Ishikawa (cell line): ENCODE measurements around the gene PHF14.

Experiments used
- CEBPB ChIP-seq: IDR thresholded peaks from 2 replicates; pipeline ENCODE4 v1.6.1; 2012
- CREB1 ChIP-seq: IDR thresholded peaks from 2 replicates; pipeline ENCODE4 v1.6.1; 2012; ENCODE audit warnings: low read depth
- EGR1 ChIP-seq: IDR thresholded peaks from 2 replicates; pipeline ENCODE4 v1.6.1; 2012
- EP300 ChIP-seq: IDR thresholded peaks from 2 replicates; pipeline ENCODE4 v1.6.1; 2012; ENCODE audit warnings: borderline replicate concordance
- FOXM1 ChIP-seq: IDR thresholded peaks from 2 replicates; pipeline ENCODE4 v1.6.1; 2012; ENCODE audit warnings: low read depth, borderline replicate concordance
- NFIC ChIP-seq: IDR thresholded peaks from 2 replicates; pipeline ENCODE4 v1.6.1; 2012
- RAD21 ChIP-seq: IDR thresholded peaks from 2 replicates; pipeline ENCODE4 v1.6.1; 2012; ENCODE audit warnings: low read depth
- TAF1 ChIP-seq: IDR thresholded peaks from 2 replicates; pipeline ENCODE4 v1.6.1; 2012; ENCODE audit warnings: low read depth, mild to moderate bottlenecking
- TCF12 ChIP-seq: IDR thresholded peaks from 2 replicates; pipeline ENCODE4 v1.6.1; 2012; ENCODE audit warnings: low read depth
- TEAD4 ChIP-seq: IDR thresholded peaks from 2 replicates; pipeline ENCODE4 v1.6.1; 2012
- YY1 ChIP-seq: IDR thresholded peaks from 2 replicates; pipeline ENCODE4 v1.6.1; 2012; ENCODE audit warnings: low read depth
- ZBTB7A ChIP-seq: IDR thresholded peaks from 2 replicates; pipeline ENCODE4 v1.6.1; 2012; ENCODE audit warnings: low read depth
- TF ChIP-seq, protein P1 (sequence below): IDR thresholded peaks from 2 replicates; pipeline ENCODE4 v1.6.1; 2012; ENCODE audit warnings: low read depth, mild to moderate bottlenecking
- TF ChIP-seq, protein P2 (sequence below): IDR thresholded peaks from 2 replicates; pipeline ENCODE4 v1.6.1; 2012
- TF ChIP-seq, protein P3 (sequence below): IDR thresholded peaks from 2 replicates; pipeline ENCODE4 v1.6.1; 2012

The PHF14 gene, protein sequence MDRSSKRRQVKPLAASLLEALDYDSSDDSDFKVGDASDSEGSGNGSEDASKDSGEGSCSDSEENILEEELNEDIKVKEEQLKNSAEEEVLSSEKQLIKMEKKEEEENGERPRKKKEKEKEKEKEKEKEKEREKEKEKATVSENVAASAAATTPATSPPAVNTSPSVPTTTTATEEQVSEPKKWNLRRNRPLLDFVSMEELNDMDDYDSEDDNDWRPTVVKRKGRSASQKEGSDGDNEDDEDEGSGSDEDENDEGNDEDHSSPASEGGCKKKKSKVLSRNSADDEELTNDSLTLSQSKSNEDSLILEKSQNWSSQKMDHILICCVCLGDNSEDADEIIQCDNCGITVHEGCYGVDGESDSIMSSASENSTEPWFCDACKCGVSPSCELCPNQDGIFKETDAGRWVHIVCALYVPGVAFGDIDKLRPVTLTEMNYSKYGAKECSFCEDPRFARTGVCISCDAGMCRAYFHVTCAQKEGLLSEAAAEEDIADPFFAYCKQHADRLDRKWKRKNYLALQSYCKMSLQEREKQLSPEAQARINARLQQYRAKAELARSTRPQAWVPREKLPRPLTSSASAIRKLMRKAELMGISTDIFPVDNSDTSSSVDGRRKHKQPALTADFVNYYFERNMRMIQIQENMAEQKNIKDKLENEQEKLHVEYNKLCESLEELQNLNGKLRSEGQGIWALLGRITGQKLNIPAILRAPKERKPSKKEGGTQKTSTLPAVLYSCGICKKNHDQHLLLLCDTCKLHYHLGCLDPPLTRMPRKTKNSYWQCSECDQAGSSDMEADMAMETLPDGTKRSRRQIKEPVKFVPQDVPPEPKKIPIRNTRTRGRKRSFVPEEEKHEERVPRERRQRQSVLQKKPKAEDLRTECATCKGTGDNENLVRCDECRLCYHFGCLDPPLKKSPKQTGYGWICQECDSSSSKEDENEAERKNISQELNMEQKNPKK

DNA sequence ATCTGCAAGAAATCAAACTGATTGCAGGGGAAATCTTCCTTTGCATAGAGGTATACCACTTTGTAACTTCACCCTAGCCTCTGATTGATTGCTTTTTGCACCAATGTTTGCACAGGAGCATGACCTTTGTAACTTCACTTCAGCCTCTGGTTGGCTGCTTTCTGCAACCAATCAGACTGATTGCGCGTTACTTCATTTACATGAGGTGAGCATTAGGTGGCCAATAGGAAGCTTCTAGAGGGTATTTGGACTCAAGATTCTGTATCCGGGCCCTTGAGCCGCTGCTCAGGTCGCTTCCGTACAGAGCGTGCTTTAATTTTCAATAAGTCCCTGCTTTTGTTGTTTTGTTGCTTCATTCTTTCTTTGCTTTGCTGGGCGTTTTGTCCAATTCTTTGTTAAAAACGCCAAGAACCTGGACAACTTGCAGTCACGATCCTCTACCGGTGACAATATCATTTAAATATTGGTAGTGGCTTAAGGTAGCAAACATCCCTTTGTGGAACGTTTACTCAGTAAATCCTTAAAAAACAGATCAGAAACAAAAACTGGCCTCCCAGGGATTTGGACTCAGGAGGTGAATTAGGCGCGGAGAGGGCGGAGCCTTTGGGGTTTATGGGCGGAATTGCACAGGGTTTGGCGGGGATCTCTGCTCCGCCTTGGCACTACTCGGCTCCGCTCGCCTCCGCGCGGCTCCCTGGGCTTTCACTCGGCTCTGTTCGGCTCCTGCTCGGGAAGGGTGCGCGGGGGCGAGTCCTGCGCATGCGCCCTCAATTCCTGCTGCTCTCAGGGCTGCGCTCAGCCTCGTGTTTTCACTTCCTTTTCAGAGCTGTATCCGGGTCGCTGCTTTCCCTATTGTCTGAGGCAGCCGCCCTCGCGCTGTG lies at the start of gene PHF14:
TSS of gene PHF14 (plus strand) at position 812 of the 881 bp plus-strand sequence. CDS start 452 bp downstream, outside the sequence.
- TF ChIP-seq ZBTB7A (no peak), CREB1 (peak; percentile 25), YY1 (no peak), CEBPB (no peak), TAF1 (peak; percentile 76), RAD21 (no peak), TCF12 (no peak), NFIC (no peak), EGR1 (peak; percentile 97), TEAD4 (no peak), FOXM1 (peak; percentile 48; the same call in 1 of the 2 replicates), EP300 (no peak)
- TF ChIP-seq, protein P1, sequence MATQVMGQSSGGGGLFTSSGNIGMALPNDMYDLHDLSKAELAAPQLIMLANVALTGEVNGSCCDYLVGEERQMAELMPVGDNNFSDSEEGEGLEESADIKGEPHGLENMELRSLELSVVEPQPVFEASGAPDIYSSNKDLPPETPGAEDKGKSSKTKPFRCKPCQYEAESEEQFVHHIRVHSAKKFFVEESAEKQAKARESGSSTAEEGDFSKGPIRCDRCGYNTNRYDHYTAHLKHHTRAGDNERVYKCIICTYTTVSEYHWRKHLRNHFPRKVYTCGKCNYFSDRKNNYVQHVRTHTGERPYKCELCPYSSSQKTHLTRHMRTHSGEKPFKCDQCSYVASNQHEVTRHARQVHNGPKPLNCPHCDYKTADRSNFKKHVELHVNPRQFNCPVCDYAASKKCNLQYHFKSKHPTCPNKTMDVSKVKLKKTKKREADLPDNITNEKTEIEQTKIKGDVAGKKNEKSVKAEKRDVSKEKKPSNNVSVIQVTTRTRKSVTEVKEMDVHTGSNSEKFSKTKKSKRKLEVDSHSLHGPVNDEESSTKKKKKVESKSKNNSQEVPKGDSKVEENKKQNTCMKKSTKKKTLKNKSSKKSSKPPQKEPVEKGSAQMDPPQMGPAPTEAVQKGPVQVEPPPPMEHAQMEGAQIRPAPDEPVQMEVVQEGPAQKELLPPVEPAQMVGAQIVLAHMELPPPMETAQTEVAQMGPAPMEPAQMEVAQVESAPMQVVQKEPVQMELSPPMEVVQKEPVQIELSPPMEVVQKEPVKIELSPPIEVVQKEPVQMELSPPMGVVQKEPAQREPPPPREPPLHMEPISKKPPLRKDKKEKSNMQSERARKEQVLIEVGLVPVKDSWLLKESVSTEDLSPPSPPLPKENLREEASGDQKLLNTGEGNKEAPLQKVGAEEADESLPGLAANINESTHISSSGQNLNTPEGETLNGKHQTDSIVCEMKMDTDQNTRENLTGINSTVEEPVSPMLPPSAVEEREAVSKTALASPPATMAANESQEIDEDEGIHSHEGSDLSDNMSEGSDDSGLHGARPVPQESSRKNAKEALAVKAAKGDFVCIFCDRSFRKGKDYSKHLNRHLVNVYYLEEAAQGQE: no peak
- TF ChIP-seq, protein P2, sequence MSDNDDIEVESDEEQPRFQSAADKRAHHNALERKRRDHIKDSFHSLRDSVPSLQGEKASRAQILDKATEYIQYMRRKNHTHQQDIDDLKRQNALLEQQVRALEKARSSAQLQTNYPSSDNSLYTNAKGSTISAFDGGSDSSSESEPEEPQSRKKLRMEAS: peak; percentile 85
- TF ChIP-seq, protein P3, sequence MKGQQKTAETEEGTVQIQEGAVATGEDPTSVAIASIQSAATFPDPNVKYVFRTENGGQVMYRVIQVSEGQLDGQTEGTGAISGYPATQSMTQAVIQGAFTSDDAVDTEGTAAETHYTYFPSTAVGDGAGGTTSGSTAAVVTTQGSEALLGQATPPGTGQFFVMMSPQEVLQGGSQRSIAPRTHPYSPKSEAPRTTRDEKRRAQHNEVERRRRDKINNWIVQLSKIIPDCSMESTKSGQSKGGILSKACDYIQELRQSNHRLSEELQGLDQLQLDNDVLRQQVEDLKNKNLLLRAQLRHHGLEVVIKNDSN: no peak

DNA sequence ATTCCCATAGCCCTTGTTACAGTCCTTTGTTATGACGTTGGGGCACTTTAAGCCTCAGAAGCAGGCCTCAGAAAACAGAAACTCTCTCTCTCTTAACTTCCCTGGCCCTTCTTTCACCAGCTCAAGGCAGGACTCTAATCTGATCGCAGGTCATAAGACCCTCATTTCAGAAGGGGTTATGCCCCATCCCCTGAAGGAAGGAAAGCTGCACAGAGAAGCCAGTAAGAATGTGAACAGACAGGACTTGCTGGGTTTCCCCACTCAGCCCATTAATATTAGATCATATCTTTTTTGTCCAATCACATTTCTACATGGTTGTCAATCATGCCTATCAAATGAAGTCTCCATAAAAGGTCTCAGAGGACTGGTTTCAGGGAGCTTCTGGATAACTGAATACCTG lies 49.3 kb upstream of the PHF14 start:
- TF ChIP-seq CEBPB: no peak
- no peak for TF ChIP-seq YY1
- no peak for TF ChIP-seq TEAD4
- no peak for TF ChIP-seq FOXM1
- no peak for TF ChIP-seq CREB1

DNA sequence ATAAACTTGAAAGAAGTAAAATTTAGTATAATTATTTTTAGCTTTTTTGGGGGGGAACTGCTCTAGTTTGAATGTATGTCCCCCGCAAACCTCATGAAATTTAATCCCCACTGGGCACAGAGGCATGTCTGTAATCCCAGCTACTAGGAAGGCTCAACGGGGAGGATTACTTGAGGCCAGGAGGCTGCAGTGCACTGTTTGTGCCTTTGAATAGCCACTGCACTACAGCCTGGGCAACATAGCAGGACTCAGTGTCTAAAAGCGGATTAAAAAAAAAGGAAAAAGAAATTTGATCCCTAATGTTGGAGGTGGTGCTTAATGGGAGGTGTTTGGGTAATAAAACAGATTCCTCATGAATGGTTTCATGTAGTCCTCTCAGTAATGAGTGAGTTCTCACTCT lies 43.1 kb upstream of the PHF14 start:
- TF ChIP-seq CREB1: no peak
- no peak for TF ChIP-seq FOXM1
- TF ChIP-seq RAD21: no peak
- TF ChIP-seq TCF12: no peak

DNA sequence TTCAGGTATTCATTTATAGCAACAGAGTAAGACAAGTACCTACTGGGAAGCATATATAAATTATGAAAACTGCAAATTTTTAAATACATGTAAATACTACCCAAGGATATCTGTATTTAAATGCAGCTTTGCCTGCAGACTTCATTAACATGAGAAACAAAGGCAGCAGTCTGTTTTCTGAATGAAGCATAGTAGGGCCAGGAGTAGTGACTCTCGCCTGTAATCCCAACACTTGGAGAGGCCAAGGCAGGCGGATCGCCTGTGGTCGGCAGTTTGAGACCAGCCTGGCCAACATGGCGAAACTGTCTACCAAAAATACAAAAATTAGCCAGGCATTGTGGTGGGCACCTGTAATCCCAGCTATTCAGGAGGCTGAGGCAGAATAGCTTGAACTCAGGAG lies 42.5 kb upstream of the PHF14 start:
- TF ChIP-seq, protein P1: no peak
- no peak for TF ChIP-seq FOXM1
- no peak for TF ChIP-seq TEAD4
- TF ChIP-seq, protein P2: no peak
- no peak for TF ChIP-seq RAD21
- TF ChIP-seq EGR1: no peak
- TF ChIP-seq YY1: no peak
- no peak for TF ChIP-seq CREB1
- TF ChIP-seq ZBTB7A: no peak
- TF ChIP-seq, protein P3: no peak
- TF ChIP-seq EP300: no peak
- TF ChIP-seq TCF12: no peak
- no peak for TF ChIP-seq CEBPB
- TF ChIP-seq TAF1: no peak
- TF ChIP-seq NFIC: no peak

DNA sequence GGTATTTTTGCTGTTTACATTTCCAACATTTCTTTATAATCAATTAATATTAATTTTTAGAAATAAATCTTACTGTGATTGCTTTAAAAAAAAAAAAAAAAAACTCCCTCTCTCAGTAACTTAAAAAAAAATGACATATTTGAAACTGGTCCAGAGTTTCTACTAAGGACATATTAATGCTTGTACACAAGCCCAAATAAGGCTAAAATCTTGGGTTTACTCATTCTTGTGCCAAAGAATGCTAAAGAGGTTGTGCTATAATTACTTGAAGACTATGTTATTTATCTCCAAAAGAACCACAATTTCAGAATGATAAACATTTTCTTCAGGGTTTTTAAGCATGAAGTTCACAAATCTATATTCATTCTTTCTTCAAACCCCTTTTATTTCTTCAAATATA lies 39.4 kb upstream of the PHF14 start:
- TF ChIP-seq, protein P1: no peak
- 0 out of 2 replicates have a peak, but pooled peaks have one; percentile 32 for TF ChIP-seq NFIC
